Upper lobe of left lung (tissue), 6 donors: Measurements from ENCODE around the gene RAG2. TPM values are rescaled to one million over a fixed set of nuclear protein-coding genes. Genes with fewer than 3 reads are reported as not detected.

ENCODE experiments used
- ATAC-seq, 2 donors: fragments of 200-7000 bp; cut with Tn5 transposase; one replicate each; pipeline ENCODE4 v1.9.1; 2022; ENCODE audit warnings: mild to moderate bottlenecking in 2 of 2, moderate library complexity in 2 of 2; ENCODE audit not compliant: low FRiP score in 2 of 2
- DNase-seq, 2 donors: peaks; one replicate each; pipeline ENCODE4 v3.0.0-alpha.2; 2019 to 2020
- H3K27ac ChIP-seq, 4 donors: fragments of 200-600 bp; sonication (generic); one replicate each; pipeline ENCODE4 v1.5.1; 2016 to 2019
- H3K27me3 ChIP-seq, 4 donors: fragments of 200-600 bp; sonication (generic); one replicate each; pipeline ENCODE4 v1.5.1; 2017 to 2019
- H3K36me3 ChIP-seq, 4 donors: fragments of 200-600 bp; sonication (generic); one replicate each; pipeline ENCODE4 v1.5.1; 2016 to 2019
- H3K4me1 ChIP-seq, 4 donors: fragments of 200-600 bp; sonication (generic); one replicate each; pipeline ENCODE4 v1.5.1; 2018 to 2019
- H3K4me3 ChIP-seq, 4 donors: fragments of 200-600 bp; sonication (generic); one replicate each; pipeline ENCODE4 v1.5.1; 2017 to 2019; ENCODE audit warnings: mild to moderate bottlenecking in 2 of 4, moderate library complexity in 1 of 4
- H3K9me3 ChIP-seq, 4 donors: fragments of 200-600 bp; sonication (generic); one replicate each; pipeline ENCODE4 v1.5.1; 2018 to 2019
- CTCF ChIP-seq, 6 experiments: fragments of 450-650 bp in 4 of 6; fragments of 200-600 bp in 2 of 6; sonication (generic) in 2 of 6; IDR thresholded peaks; one replicate each; pipeline ENCODE4 v1.5.1; 2016 to 2019; ENCODE audit warnings: antibody characterized with exemption in 6 of 6
- EP300 ChIP-seq, 4 donors: sonication (generic); formaldehyde crosslinking; IDR thresholded peaks; one replicate each; pipeline ENCODE4 v1.5.1; 2017; ENCODE audit warnings: antibody characterized with exemption in 4 of 4, control low read depth in 2 of 4
- POLR2A ChIP-seq, 4 donors: fragments of 450-650 bp; IDR thresholded peaks; one replicate each; pipeline ENCODE4 v1.5.1; 2016 to 2017; ENCODE audit warnings: antibody characterized with exemption in 4 of 4, mild to moderate bottlenecking in 2 of 4
- POLR2AphosphoS5 ChIP-seq, 2 donors: sonication (generic); formaldehyde crosslinking; IDR thresholded peaks; one replicate each; pipeline ENCODE4 v1.5.1; 2017; ENCODE audit warnings: antibody characterized with exemption in 2 of 2
- WGBS, 2 donors: methylation state at CpG; one replicate each; pipeline ENCODE4 v1.1.5; 2017 to 2018; 5-methylcytosine and 5-hydroxymethylcytosine counted together
- total RNA-seq, 6 donors: library from RNA; depleted of rRNA in 4 of 6; stranded (reverse); fragments of >200 nt in 4 of 6; gene quantifications; one replicate each; pipeline versions ENCODE4 v1.1.0 to v1.2.1, GENCODE V29; 2016 to 2021
- donor health status: DM: no; HTN: no; CAD: no; lungs with moderate emphysema.
- donor health status: DM: no; HTN: yes; CAD: no; lungs with severe emphysema.

RAG2 gene
- total RNA-seq, 6 donors from 2014 or later: not detected

- ATAC-seq (no peak), DNase-seq (no peak)
- H3K27me3 ChIP-seq: no peaks in the 10 kb centered on the region
- 65 to 82% methylated on average over 3 of the region's 3 CpGs for WGBS, 2 donors
- H3K36me3 ChIP-seq: no peaks in the 10 kb centered on the region
- H3K4me3 ChIP-seq: no peak overlapping the region
- H3K9me3 ChIP-seq: no peaks in the 10 kb centered on the region
- peaks cover 0 to 4% (median 1%) of the 10 kb centered on the region in 4 donors for H3K4me1 ChIP-seq
- H3K27ac ChIP-seq: no peak overlapping the region
- TF ChIP-seq CTCF (IDR thresholded peaks at IDR 0.05): peak in 1 of 6 experiments; percentile 33
- no peak for TF ChIP-seq POLR2A (IDR thresholded peaks at IDR 0.05)
- no peak for TF ChIP-seq POLR2AphosphoS5 (IDR thresholded peaks at IDR 0.05)
- no peak for TF ChIP-seq EP300 (IDR thresholded peaks at IDR 0.05)
Measured at GRCh38 chr11:36622431-36623136, 24.5 kb upstream of the RAG2 start.

- DNase-seq (no peak), ATAC-seq (no peak)
- TF ChIP-seq POLR2A (IDR thresholded peaks at IDR 0.05) (no peak), CTCF (IDR thresholded peaks at IDR 0.05) (no peak), POLR2AphosphoS5 (IDR thresholded peaks at IDR 0.05) (no peak), EP300 (IDR thresholded peaks at IDR 0.05) (no peak)
Measured at GRCh38 chr11:36620246-36620645, 22.2 kb upstream of the RAG2 start.

GRCh38 chr11:36619502-36619901 is 21.5 kb upstream of the RAG2 start:
- peaks cover 0 to 4% (median 1%) of the 10 kb centered on the region in 4 donors for H3K4me1 ChIP-seq
- ATAC-seq (no peak), DNase-seq (no peak)
- H3K4me3 ChIP-seq: no peak overlapping the region
- no peaks in the 10 kb centered on the region for H3K36me3 ChIP-seq
- TF ChIP-seq CTCF (IDR thresholded peaks at IDR 0.05): no peak
- TF ChIP-seq POLR2A (IDR thresholded peaks at IDR 0.05): no peak
- TF ChIP-seq EP300 (IDR thresholded peaks at IDR 0.05): no peak
- TF ChIP-seq POLR2AphosphoS5 (IDR thresholded peaks at IDR 0.05): no peak
- no peak overlapping the region for H3K27ac ChIP-seq
- 22 to 42% methylated on average over 5 of the region's 5 CpGs for WGBS, 2 donors
- H3K27me3 ChIP-seq: no peaks in the 10 kb centered on the region
- no peaks in the 10 kb centered on the region for H3K9me3 ChIP-seq

More at GRCh38 chr11:36620246-36620645, 22.2 kb upstream of the RAG2 start:
- no peak overlapping the region for H3K4me3 ChIP-seq
- H3K27me3 ChIP-seq: no peaks in the 10 kb centered on the region
- peaks cover 0 to 4% (median 1%) of the 10 kb centered on the region in 4 donors for H3K4me1 ChIP-seq
- no peaks in the 10 kb centered on the region for H3K9me3 ChIP-seq
- no peaks in the 10 kb centered on the region for H3K36me3 ChIP-seq
- H3K27ac ChIP-seq: no peak overlapping the region

- 71% methylated on average over 3 of the region's 3 CpGs for WGBS, 2 donors
- Histone ChIP-seq H3K27ac (no peak overlapping the region), H3K27me3 (no peaks in the 10 kb centered on the region), H3K4me3 (no peak overlapping the region), H3K36me3 (no peaks in the 10 kb centered on the region), H3K9me3 (no peaks in the 10 kb centered on the region), H3K4me1 (peaks cover 0 to 4% (median 1%) of the 10 kb centered on the region in 4 donors)
- DNase-seq (no peak), ATAC-seq (no peak)
- TF ChIP-seq POLR2AphosphoS5 (IDR thresholded peaks at IDR 0.05) (no peak), POLR2A (IDR thresholded peaks at IDR 0.05) (no peak), EP300 (IDR thresholded peaks at IDR 0.05) (no peak), CTCF (IDR thresholded peaks at IDR 0.05) (no peak)
Measured at GRCh38 chr11:36618363-36619047, 20.5 kb upstream of the RAG2 start.
